GM12892 (cell line): ENCODE results near the gene HOXA5.

Experiments used
- POLR2A ChIP-seq: IDR thresholded peaks from 2 replicates; pipeline ENCODE4 v1.6.1; 2011; ENCODE audit warnings: low read depth, low read length, control low read depth
- TAF1 ChIP-seq: IDR thresholded peaks from 2 replicates; pipeline ENCODE4 v1.6.1; 2011; ENCODE audit warnings: low read depth, mild to moderate bottlenecking, control low read depth, low read length, borderline replicate concordance

DNA sequence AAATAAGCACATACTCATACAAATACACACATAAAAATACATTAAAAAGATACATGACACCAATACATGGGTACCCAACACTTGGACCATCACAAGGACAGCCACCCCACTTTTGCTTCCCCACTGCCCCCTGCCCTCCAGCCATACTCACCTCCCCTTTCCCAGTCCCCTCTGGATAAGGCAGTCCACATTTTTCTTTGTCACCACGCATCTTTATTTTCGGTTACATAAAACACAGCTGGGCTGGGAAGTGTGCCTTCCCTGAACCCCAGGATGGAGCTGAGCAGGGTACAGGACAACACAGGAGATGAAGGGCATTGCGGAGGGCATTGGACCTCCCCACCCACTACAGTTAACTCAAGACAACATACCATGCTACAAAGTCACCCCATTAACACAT lies 10.0 kb upstream of the HOXA5 start:
- TF ChIP-seq TAF1 = no peak
- TF ChIP-seq POLR2A = no peak
